HG03521 (cell line): Measurements from ENCODE around the gene YBX3.

Experiments
- ATAC-seq: cut with Tn5 transposase; IDR thresholded peaks from one replicate; pipeline ENCODE4 v1.9.1; 2021; ENCODE audit warnings: mild to moderate bottlenecking, moderate library complexity; ENCODE audit not compliant: unreplicated experiment

The YBX3 gene

GRCh38 chr12:10722502-10722904 is 620 bp downstream of the YBX3 start:
- peak; percentile 39 for ATAC-seq

- peak; percentile 26 for ATAC-seq
Measured at GRCh38 chr12:10721651-10722501, 1.2 kb downstream of the YBX3 start.

GRCh38 chr12:10720974-10721650 is 2.0 kb downstream of the YBX3 start:
- ATAC-seq = no peak

GRCh38 chr12:10719482-10719881 is 3.6 kb downstream of the YBX3 start:
- no peak for ATAC-seq

GRCh38 chr12:10718279-10718821 is 4.8 kb downstream of the YBX3 start:
- no peak for ATAC-seq

GRCh38 chr12:10717410-10717809 is 5.7 kb downstream of the YBX3 start:
- no peak for ATAC-seq

- no peak for ATAC-seq
Measured at GRCh38 chr12:10716704-10717315, 6.3 kb downstream of the YBX3 start.

GRCh38 chr12:10716277-10716676 is 6.8 kb downstream of the YBX3 start:
- no peak for ATAC-seq

GRCh38 chr12:10715491-10715890 is 7.6 kb downstream of the YBX3 start:
- no peak for ATAC-seq

GRCh38 chr12:10709808-10710207 is 13.3 kb downstream of the YBX3 start:
- ATAC-seq = no peak

- no peak for ATAC-seq
Measured at GRCh38 chr12:10708862-10709261, 14.3 kb downstream of the YBX3 start.

- ATAC-seq = no peak
Measured at GRCh38 chr12:10705655-10706054, 17.5 kb downstream of the YBX3 start.

- no peak for ATAC-seq
Measured at GRCh38 chr12:10701843-10702242, 21.3 kb downstream of the YBX3 start.

- no peak for ATAC-seq
Measured at GRCh38 chr12:10701131-10701681, 21.9 kb downstream of the YBX3 start.

GRCh38 chr12:10700581-10700980 is 22.5 kb downstream of the YBX3 start:
- no peak for ATAC-seq

GRCh38 chr12:10697862-10698261 is 25.3 kb downstream of the YBX3 start:
- ATAC-seq = no peak

- ATAC-seq = no peak
Measured at GRCh38 chr12:10697156-10697555, 26.0 kb downstream of the YBX3 start.

- no peak for ATAC-seq
Measured at GRCh38 chr12:10690906-10691305, 32.2 kb downstream of the YBX3 start.

GRCh38 chr12:10689146-10689545 is 34.0 kb downstream of the YBX3 start:
- no peak for ATAC-seq

GRCh38 chr12:10688042-10688441 is 35.1 kb downstream of the YBX3 start:
- ATAC-seq = no peak

- peak; percentile 42 for ATAC-seq
Measured at GRCh38 chr12:10673659-10674384, 49.3 kb downstream of the YBX3 start, which contains the start of gene STYK1. Gene STYK1, minus strand, starts transcription at chr12:10674052. Its CDS starts 39,434 bp downstream, at chr12:10634618.
